Lower lobe of right lung (tissue), 2 donors: ENCODE results near the gene SP1. TPM values are rescaled to one million over a fixed set of nuclear protein-coding genes. Genes with fewer than 3 reads are reported as not detected.

ENCODE experiments used
- ATAC-seq, 2 donors: fragments of 200-7000 bp; cut with Tn5 transposase; one replicate each; pipeline ENCODE4 v1.9.1; 2020 to 2022; ENCODE audit warnings: mild to moderate bottlenecking in 2 of 2, moderate library complexity in 2 of 2
- DNase-seq: peaks from one replicate; pipeline ENCODE4 v3.0.0-alpha.2; 2020
- H3K27ac ChIP-seq: fragments of 200-600 bp; one replicate; pipeline ENCODE4 v1.8.0; 2022
- H3K27me3 ChIP-seq: fragments of 200-600 bp; one replicate; pipeline ENCODE4 v1.8.0; 2022; ENCODE audit warnings: low read depth
- H3K36me3 ChIP-seq: fragments of 200-600 bp; one replicate; pipeline ENCODE4 v1.8.0; 2022; ENCODE audit warnings: mild to moderate bottlenecking
- H3K4me1 ChIP-seq: fragments of 200-600 bp; one replicate; pipeline ENCODE4 v1.8.0; 2022
- H3K4me3 ChIP-seq: fragments of 200-600 bp; one replicate; pipeline ENCODE4 v1.8.0; 2022; ENCODE audit warnings: mild to moderate bottlenecking
- H3K9me3 ChIP-seq: fragments of 200-600 bp; one replicate; pipeline ENCODE4 v1.8.0; 2022
- CTCF ChIP-seq: fragments of 200-600 bp; IDR thresholded peaks from one replicate; pipeline ENCODE4 v1.8.0; 2022; ENCODE audit warnings: antibody characterized with exemption, mild to moderate bottlenecking
- intact Hi-C: fragments of 100-400 bp; cut with DNase I; formaldehyde crosslinking; loops from one replicate; pipeline ENCODE4 v1.11.0; 2022
- total RNA-seq: library from RNA; stranded (reverse); fragmentation: NEBNext Ultra II Directional; extraction: Animal tissue kit (Norgen Biotek cat#: 25700); gene quantifications from one replicate; pipeline ENCODE4 v1.2.1, GENCODE V29; 2021
- donor health status: DM: no; HTN: yes; CAD: no; lungs with severe emphysema.

The SP1 gene
- total RNA-seq, 1 donor from 2014 or later: 91.1 TPM

DNA sequence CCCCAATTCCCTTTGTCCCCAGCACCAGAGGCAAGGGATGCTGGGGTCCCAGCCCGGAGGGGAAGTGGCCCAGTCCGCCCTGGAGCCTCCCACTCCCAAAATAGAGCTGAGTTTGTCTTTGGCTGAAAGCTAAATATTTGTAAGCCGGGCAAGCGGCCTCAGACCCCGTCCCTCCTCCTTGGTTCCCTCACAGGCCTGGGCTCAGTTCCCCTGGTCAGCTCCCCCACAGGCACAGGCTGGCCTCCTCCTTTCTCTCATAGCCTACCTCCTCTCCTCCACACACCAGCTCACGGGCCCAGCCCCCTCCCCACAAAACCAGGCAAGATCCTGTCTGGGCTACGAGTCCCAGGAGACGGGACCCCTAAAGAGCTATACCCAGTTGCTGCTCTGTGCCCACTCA lies 45.2 kb upstream of the SP1 start:
- H3K4me3 ChIP-seq: no peak overlapping the region
- no peaks in the 10 kb centered on the region for H3K4me1 ChIP-seq
- TF ChIP-seq CTCF: no peak
- peaks cover 22% of the 10 kb centered on the region for H3K27me3 ChIP-seq
- no peaks in the 10 kb centered on the region for H3K9me3 ChIP-seq
- no peak for ATAC-seq
- intact Hi-C loops: no loop called here
- no peak overlapping the region for H3K27ac ChIP-seq
- no peak for DNase-seq
- no peaks in the 10 kb centered on the region for H3K36me3 ChIP-seq

- Histone ChIP-seq H3K27ac (no peak within 1 kb of the TSS), H3K9me3 (no peaks in the 10 kb centered on the region), H3K4me1 (no peaks in the 10 kb centered on the region), H3K4me3 (no peak within 1 kb of the TSS), H3K36me3 (no peaks in the 10 kb centered on the region), H3K27me3 (peaks cover 19% of the 10 kb centered on the region)
- ATAC-seq (no peak), DNase-seq (no peak)
- intact Hi-C loops: no loop called here
- TF ChIP-seq CTCF: no peak
Observed at GRCh38 chr12:53336181-53336681, 43.7 kb upstream of the SP1 start, which contains the start of gene SP7. TSS of gene SP7 (minus strand) at chr12:53336354. CDS start at chr12:53335646, 708 bp downstream.

- no peak for ATAC-seq
- H3K27me3 ChIP-seq: peaks cover 19% of the 10 kb centered on the region
- no peak for TF ChIP-seq CTCF
- no peaks in the 10 kb centered on the region for H3K36me3 ChIP-seq
- DNase-seq: no peak
- no peak overlapping the region for H3K4me3 ChIP-seq
- intact Hi-C loops: no loop called here
- H3K4me1 ChIP-seq: no peaks in the 10 kb centered on the region
- H3K9me3 ChIP-seq: no peaks in the 10 kb centered on the region
- no peak overlapping the region for H3K27ac ChIP-seq
Observed at GRCh38 chr12:53338017-53338416, 42.0 kb upstream of the SP1 start.

- Histone ChIP-seq H3K9me3 (no peaks in the 10 kb centered on the region), H3K36me3 (no peaks in the 10 kb centered on the region), H3K27me3 (peaks cover 19% of the 10 kb centered on the region), H3K27ac (no peak overlapping the region), H3K4me1 (no peaks in the 10 kb centered on the region), H3K4me3 (no peak overlapping the region)
- ATAC-seq: no peak
- intact Hi-C loops: no loop called here
- DNase-seq: no peak
- no peak for TF ChIP-seq CTCF
Observed at GRCh38 chr12:53338916-53339315, 41.1 kb upstream of the SP1 start.

DNA sequence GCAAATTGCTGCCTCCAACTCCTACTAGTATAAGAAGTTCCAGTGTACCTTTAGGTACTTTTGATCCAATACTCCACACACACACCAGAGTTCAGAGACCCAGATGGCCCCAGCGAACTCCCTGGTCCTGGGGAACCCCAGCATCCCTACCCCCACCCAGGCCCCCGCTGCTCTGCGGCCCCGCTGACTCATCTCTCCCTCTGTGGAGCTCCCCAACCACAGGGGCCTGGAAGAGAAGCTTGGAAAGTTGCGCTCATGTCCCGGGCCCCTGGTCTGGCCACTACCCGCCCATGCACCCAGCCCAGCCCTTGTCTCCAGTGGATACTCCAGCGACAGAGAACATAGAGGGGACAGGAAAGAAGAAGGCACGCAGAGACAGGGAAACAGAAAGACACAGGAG lies 39.6 kb upstream of the SP1 start:
- no peaks in the 10 kb centered on the region for H3K9me3 ChIP-seq
- peaks cover 5% of the 10 kb centered on the region for H3K4me1 ChIP-seq
- H3K27ac ChIP-seq: no peak overlapping the region
- H3K27me3 ChIP-seq: peaks cover 15% of the 10 kb centered on the region
- DNase-seq: no peak
- no peak for TF ChIP-seq CTCF
- H3K4me3 ChIP-seq: no peak overlapping the region
- intact Hi-C loops: no loop called here
- ATAC-seq: no peak
- H3K36me3 ChIP-seq: no peaks in the 10 kb centered on the region

- Histone ChIP-seq H3K4me3 (no peak overlapping the region), H3K27me3 (peaks cover 5% of the 10 kb centered on the region), H3K4me1 (peaks cover 14% of the 10 kb centered on the region), H3K36me3 (no peaks in the 10 kb centered on the region), H3K27ac (no peak overlapping the region), H3K9me3 (no peaks in the 10 kb centered on the region)
- ATAC-seq (no peak), DNase-seq (no peak)
- intact Hi-C loops: no loop called here
- TF ChIP-seq CTCF: no peak
Observed at GRCh38 chr12:53343449-53343848, 36.5 kb upstream of the SP1 start.
